ENCODE measurements around the gene SEMA6C.

The SEMA6C gene

GRCh38 chr1:151187205-151187604 is 40.8 kb upstream of the SEMA6C start:
- DNase-seq (ENCODE audit: low read depth): no peak
- H3K4me3 ChIP-seq (ENCODE audit: low read depth, low read length): no peak overlapping the region
- TF ChIP-seq CTCF (IDR thresholded peaks at IDR 0.05; ENCODE audit: control insufficient read depth, extremely low read depth, insufficient read depth): no peak

- no peak for TF ChIP-seq CTCF (IDR thresholded peaks at IDR 0.05; ENCODE audit: control insufficient read depth, extremely low read depth, insufficient read depth)
Measured at GRCh38 chr1:151184211-151184610, 37.8 kb upstream of the SEMA6C start.

GRCh38 chr1:151176514-151177045 is 30.1 kb upstream of the SEMA6C start:
- no peak for TF ChIP-seq CTCF (IDR thresholded peaks at IDR 0.05; ENCODE audit: control insufficient read depth, extremely low read depth, insufficient read depth)
- no peak overlapping the region for H3K4me3 ChIP-seq (ENCODE audit: low read depth, low read length)
- DNase-seq (ENCODE audit: low read depth): no peak

More at GRCh38 chr1:151184211-151184610, 37.8 kb upstream of the SEMA6C start:
- no peak overlapping the region for H3K4me3 ChIP-seq (ENCODE audit: low read depth, low read length)
- DNase-seq (ENCODE audit: low read depth): no peak

- TF ChIP-seq CTCF (IDR thresholded peaks at IDR 0.05; ENCODE audit: control insufficient read depth, extremely low read depth, insufficient read depth): peak; percentile 29; the same call in 1 of the 2 replicates
- H3K4me3 ChIP-seq (ENCODE audit: low read depth, low read length): no peak within 1 kb of the TSS
- no peak for DNase-seq (ENCODE audit: low read depth)
Measured at GRCh38 chr1:151175863-151176262, 29.4 kb upstream of the SEMA6C start, which contains the start of gene TMOD4. TSS of gene TMOD4 (minus strand) at chr1:151175981. CDS start at chr1:151174875, 1,106 bp downstream.

- H3K4me3 ChIP-seq (ENCODE audit: low read depth, low read length): no peak overlapping the region
- DNase-seq (ENCODE audit: low read depth): no peak
- TF ChIP-seq CTCF (IDR thresholded peaks at IDR 0.05; ENCODE audit: control insufficient read depth, extremely low read depth, insufficient read depth): no peak
Measured at GRCh38 chr1:151175041-151175741, 28.8 kb upstream of the SEMA6C start.

- DNase-seq (ENCODE audit: low read depth): no peak
- no peak for TF ChIP-seq CTCF (IDR thresholded peaks at IDR 0.05; ENCODE audit: control insufficient read depth, extremely low read depth, insufficient read depth)
- no peak overlapping the region for H3K4me3 ChIP-seq (ENCODE audit: low read depth, low read length)
Measured at GRCh38 chr1:151171190-151171589, 24.8 kb upstream of the SEMA6C start.
